NCI-H2107 treated with DMSO at 0.1 percent for 48 hours (cell line): ENCODE data around the gene ERCC3.
"Not testable (repeated sequence)": the region's sequence is repeated elsewhere in the genome, so short reads cannot be mapped to it uniquely, and the experiment has no call there.

Experiments
- DNase-seq: peaks from one replicate; lab custom pipeline; 2025; ENCODE audit not compliant: unreplicated experiment; lab: John Stamatoyannopoulos, UW

Gene ERCC3

DNA sequence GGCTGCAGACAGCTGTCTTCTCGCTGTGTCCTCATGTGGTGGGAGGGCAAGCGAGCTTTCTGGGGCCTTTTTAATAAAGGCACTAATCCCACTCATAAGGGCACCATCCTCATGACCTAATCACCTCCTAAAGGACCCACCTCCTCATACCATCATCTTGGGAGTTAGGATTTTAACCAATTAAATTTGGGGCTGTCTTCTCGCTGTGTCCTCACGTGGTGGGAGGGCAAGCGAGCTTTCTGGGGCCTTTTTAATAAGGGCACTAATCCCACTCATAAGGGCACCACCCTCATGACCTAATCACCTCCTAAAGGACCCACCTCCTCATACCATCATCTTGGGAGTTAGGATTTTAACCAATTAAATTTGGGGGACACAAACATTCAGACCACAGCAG is 66.7 kb downstream of the ERCC3 start:
- DNase-seq = not testable (repeated sequence)

DNA sequence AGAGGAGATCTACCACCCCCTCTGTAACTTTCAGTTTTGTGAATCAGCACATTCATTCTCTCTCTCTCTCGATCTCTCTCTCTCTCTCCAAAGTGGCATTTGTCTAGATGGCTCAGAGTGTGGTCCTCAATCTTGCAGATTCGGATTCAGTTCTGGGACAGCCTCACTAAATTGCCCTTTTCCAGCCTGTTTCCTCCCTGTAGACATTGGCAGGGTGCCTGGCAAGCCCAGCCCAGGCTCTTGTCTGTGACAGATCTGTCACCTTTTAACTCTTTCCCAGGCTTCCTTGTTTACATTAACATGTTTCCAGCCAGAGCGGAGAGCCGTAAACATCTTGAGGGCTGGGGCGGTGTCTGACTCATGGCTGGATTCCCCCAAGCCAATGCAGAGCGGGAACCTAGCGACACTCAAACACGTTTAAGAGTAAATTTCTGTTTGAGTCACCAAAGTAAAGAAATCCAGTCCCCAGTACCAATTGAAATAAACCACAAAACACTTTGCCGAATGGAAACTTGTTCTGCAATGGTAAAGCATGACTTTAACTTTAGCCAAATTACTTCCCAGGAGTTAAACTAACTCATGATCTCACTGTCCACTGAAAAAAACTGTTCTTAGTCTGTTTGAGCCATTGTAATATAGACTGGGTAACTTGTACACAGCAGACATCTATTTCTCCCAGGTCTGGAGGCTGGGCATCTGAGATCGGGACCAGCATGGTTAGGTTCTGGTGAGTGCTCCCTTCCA is 67.3 kb downstream of the ERCC3 start:
- peak; percentile 27 for DNase-seq

DNA sequence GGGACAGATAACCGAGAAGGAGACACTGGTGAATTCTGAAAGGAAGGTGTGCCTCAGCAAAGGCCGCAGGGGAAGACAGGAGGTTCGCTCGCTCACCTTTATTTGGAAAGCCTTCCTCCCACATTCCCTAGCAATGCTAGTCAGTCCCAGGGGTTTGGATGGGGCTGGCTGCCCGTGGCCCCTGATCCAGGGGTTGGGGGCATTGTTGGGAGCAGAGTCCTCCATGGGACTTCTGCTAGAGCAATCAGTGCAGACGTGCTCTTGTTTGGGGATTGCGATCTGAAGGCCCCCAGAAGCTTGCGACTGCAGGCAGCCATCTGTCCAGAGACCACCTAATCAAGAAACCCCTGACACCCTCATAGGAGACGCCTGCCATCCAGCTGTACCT is 67.8 kb downstream of the ERCC3 start:
- DNase-seq = no peak

DNA sequence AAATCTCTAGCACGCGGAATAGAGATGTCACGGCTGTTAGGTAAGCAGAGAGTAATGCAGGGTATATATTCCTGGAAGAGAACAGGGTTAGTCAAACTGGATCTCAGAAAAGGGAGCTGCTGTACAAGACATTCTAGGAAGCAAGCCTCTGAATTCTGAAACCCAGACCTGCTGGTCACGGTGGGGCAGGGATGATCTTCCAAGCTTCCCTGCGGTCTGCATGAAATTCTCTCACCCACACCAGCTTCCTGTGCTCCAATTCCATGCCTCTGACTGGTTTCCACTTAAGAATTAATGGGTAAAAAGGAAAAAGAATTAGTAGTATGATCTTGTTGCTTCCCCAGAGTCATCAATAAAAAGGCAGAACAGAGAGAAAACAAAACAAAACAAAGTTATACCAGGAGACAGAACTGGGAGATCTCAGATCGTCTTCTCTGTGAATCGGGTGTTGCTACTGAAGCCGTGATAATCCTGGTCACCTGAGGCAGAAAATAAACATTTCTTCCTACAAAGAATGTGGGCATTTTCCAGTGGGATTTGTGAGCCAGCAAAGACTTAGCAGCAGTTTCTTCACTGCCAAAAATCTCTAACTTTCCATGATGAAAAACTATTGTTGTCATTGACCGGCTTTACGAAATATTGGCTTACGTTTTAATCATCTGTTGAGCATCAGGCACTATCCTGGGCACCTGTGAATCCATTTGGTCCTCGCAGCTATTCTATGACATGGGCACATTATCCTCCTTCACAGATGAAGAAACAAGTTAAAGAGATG is 68.6 kb downstream of the ERCC3 start:
- no peak for DNase-seq

DNA sequence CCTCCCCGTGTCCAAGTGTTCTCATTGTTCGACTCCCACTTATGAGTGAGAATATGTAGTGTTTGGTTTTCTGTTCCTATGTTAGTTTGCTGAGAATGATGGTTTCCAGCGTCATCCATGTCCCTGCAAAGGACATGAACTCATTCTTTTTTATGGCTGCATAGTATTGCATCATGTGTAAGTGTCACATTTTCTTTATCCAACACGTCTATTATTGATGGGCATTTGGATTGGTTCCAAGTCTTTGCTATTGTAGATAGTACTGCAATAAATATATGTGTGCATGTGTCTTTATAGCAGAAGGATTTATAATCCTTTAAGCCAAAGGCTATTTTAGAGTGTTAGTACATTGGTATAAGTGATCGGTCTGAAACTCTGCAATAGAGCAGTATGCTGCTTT is 69.8 kb downstream of the ERCC3 start:
- not testable (repeated sequence) for DNase-seq

DNA sequence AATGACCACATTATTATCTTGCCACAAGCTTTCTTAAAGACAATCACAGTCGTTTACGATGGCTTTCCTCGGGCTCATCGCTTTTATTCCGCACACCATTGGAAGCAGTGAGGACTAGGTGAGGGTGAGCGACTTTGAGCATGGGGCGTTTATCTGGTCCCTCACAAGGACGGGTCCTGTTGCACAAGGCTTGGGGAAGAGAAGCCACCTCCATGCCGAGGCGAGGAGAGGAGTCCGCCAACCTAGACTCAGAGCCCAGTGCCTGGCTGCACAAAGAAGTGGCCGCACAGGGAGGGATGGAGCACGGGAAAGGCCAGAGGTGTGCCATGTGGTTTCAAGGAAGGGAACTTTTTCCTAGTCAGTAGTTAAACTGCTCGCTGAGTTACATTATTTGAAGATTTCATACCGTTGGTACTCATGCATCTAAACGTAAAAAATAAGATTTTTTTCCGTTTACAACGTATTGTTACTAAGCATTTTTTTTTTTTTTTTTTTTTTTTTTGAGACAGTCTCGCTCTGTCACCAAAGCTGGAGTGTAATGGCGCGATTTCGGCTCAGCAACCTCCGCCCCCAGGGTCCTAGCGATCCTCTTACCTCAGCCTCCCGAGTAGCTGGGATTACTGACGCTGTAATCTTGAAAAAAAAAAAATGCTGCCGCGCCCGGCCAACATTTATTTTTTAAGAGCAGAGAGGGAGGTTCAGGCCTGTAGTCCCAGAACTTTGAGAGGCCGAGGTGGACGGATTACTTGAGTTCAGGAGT is 73.0 kb downstream of the ERCC3 start:
- no peak for DNase-seq

DNA sequence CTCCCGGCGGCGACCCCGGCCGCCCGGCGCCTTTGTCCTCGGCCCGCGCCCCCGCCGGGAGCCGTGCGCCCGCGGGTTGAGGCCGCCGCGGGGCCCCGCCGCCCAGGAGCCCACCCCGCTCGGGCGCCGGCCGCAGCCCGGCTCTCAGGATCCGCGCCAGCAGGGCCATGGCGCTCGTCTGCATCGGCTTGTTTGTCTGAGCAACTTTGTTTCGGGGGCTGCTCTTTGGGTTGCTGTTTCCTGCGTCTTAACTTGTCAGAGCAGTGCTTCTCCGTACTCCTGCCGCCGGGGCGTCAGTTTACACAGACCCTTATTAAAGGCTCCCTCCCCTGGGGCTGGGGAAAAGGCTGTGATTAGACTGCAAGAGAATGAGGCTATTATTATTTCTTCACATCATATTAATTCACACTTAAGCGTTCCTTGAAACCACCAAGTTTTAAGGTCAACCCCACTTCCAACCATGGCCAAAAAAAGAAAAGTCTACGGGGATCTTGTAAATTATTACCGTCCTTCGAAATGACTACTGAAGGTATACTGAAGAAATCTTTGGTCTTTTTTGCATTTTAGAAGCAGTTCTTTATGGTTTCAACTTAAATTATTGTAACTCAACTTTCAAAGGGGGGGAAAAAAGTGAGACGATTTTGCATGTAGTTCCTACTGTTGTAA is 73.7 kb downstream of the ERCC3 start, which contains the start of gene CYP27C1:
Gene CYP27C1 (minus strand): TSS at position 198 of the 666 bp plus-strand sequence. CDS start 29 bp downstream, at position 169.
- DNase-seq = no peak

DNA sequence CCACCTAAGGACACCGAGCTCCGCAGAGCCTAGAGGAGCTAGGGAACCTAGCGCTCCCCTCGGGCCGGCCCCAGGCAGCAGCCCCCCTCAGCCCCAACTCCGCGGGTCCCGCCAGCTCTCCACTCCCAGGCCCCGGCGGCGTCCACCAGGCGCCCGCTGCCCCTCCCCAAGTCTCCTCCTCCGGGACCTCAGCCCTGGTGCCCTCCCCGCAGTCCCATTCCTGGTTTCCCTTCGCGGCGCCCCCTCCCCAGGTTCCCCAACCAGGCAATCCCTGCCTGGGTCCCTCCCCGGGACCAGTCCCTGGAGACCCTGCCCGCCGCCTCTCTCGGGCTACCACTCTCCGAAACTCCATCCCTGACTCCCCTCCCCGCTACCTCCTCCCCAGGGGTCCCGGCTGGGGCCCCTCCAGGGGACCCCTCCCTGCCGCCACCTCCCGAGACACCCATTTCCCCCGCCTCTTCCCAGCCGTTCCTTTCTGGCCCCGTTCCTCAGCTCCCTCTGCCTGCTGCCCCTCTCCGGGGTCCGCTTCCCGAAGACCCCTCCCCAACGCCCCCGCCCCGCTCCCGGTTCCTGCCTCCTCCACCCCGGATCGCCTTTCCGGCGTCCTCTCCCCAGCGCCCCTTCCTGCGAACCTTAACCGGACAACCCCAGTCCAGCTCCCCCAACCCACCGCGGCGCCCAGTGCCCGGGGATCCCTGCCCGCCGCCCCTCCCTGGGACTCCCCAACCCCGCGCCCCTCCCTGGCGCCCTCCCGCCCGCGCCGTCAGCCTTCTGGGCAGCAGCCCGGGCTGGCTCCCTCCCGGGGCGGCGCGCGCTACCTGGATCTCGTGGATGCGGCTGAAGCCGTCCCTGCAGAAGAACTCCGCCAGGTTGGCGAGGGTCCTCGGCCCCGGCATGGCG is 74.5 kb downstream of the ERCC3 start:
- DNase-seq = no peak

DNA sequence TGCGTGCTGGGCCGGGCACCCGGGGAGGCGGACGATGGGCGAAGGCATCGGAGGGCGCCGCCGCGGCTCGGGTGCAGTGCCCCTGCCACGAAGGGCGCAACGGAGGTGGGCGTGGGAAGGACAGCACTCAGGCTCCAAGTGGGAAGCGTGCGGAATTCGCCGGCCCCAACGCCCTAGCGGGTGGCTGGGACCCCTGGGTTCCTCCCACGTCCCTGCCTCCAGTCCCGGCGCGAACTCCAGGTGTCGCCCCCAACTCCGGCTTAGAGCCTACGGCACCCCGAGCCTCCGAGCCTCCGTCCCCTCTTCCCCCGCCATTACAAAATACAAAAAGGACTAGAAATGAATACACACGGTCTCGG is 75.2 kb downstream of the ERCC3 start:
- DNase-seq = no peak

DNA sequence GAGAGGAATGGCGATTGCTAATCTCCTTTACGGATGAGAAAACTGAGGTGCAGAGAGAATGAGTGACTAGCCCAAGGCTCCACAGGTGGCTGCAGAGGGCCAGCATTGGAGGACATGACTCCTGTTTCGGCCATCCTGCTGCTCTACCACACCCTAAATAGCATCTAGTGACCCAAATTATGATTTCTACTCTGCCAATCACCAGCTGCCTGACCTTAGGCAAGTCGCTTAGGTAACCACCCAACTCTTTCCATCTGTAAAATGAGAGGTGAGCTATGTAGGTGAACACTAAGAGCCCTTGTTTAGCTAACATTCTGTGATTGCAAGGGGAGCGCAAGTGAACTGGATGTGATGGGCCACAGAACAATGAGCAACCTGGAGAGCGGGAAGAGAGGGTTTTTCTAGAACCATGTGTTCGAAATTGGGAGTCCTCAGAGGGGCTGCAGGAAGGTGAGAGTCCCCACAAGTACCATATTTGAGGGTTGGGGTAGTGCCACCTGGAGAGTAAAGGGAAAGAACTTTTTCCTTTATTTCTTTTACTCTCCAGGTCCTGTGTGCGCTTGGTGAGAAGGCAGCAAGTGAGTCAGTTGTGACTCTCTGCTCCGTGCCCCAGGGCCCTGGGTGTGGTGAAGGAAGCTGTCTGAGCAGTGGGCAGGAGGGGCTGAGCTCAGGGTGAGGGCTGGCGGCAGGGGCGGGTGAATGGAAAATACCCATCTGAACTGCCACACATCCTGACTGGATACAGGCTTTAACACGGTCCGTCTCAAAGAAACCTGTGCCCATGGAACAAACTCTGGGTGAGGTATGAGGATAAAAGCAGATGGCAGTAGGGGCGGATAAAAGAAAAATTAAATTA is 76.2 kb downstream of the ERCC3 start:
- no peak for DNase-seq

DNA sequence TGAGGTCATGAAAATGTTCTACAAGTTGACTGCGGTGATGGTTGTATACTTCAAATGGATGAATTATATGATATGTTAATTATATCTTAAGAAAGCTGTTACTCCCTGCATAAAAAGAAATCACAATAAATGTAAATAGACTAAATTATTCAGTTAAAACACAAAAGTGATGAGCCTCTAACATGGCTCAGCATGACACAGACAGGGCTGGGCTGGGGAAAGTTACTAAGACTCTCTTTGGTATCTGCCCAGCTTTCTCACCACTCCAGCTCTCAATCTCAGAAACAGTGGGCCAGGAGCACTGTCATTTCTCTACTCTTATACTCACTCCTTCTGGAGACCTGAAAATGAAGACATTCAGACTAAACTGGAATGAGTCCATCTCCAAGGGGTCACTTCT is 77.4 kb downstream of the ERCC3 start:
- DNase-seq = no peak

DNA sequence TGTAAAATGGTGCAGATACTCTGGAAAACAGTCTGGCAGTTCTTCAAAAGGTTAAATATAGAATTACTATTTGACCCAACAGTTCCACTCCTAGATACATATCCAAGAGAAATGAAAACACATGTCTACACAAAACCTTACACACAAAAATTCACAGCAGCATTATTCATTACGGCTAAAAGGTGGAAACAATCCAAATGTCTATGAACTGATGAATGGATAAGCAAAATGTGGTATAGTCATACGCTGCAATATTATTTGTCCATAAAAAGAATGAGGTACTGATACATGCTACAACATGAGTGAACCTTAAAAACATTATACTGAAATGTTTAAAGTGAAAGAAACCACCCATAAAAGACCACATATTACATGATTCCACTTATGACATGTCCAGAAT is 77.8 kb downstream of the ERCC3 start:
- no peak for DNase-seq

DNA sequence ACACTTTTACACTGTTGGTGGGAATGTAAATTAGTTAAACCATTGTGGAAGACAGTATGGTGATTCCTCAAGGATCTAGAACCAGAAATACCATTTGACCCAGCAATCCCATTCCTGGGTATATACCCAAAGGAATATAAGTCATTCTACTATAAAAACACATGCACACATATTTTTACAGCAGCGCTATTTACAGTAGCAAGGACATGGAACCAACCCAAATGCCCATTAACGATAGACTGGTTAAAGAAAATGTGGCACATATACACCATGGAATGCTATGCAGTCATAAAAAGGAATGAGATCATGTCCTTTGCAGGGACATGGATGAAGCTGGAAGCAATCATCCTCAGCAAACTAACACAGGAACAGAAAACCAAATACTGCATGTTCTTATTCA is 79.7 kb downstream of the ERCC3 start:
- DNase-seq = not testable (repeated sequence)

DNA sequence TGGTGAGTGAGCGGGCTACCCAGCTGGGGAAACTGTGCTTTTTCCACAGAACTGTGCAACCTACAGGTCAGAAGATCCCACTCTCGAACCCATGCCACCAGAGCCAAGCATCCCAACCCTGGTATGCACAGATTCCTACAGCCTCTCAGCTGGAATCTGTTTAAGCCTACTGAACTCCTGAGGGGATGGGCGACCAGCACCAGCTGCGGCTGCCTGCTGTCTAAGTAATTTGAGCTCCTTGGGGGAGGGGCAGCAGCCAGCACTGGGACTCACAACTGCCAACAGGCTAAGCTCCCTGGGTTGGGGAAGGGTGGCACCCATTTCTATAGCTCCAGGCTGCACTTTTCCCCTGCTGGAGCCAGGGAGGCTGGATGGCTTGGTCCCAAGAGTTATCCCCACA is 85.6 kb downstream of the ERCC3 start:
- peak; percentile 66 for DNase-seq
